Effector memory CD4-positive, alpha-beta T cell (primary cell): ENCODE results near the gene PRPF40A.
A peak's percentile ranks its signal among the peaks of the same experiment; 100 is the strongest.
"Not testable (repeated sequence)": the region's sequence is repeated elsewhere in the genome, so short reads cannot be mapped to it uniquely, and the experiment has no call there.

ENCODE experiments used
- DNase-seq, 3 donors: peaks; one replicate each; pipeline ENCODE4 v3.0.0-alpha.2; 2020
- H3K27ac ChIP-seq: 2 replicates; pipeline ENCODE4 v1.7.0; 2013; ENCODE audit warnings: mild to moderate bottlenecking, low read length, moderate library complexity; ENCODE audit not compliant: insufficient read depth, poor library complexity, severe bottlenecking
- H3K27me3 ChIP-seq: replicated peaks from 2 replicates; pipeline ENCODE4 v1.7.0; 2013; ENCODE audit warnings: mild to moderate bottlenecking, low read length; ENCODE audit not compliant: insufficient read depth, control insufficient read depth, poor library complexity, severe bottlenecking
- H3K36me3 ChIP-seq: 2 replicates; pipeline ENCODE4 v1.7.0; 2013; ENCODE audit warnings: mild to moderate bottlenecking, low read length, moderate library complexity; ENCODE audit not compliant: control insufficient read depth, insufficient read depth
- H3K4me1 ChIP-seq: 2 replicates; pipeline ENCODE4 v1.7.0; 2013; ENCODE audit warnings: low read length, mild to moderate bottlenecking; ENCODE audit not compliant: control insufficient read depth, insufficient read depth, poor library complexity, severe bottlenecking
- H3K4me3 ChIP-seq: 2 replicates; pipeline ENCODE4 v1.7.0; 2013; ENCODE audit warnings: low read length, low read depth, mild to moderate bottlenecking; ENCODE audit not compliant: insufficient read depth, poor library complexity, severe bottlenecking
- H3K9me3 ChIP-seq: 2 replicates; pipeline ENCODE4 v1.7.0; 2013; ENCODE audit warnings: mild to moderate bottlenecking, low read length, moderate library complexity; ENCODE audit not compliant: control insufficient read depth

Gene PRPF40A

DNA sequence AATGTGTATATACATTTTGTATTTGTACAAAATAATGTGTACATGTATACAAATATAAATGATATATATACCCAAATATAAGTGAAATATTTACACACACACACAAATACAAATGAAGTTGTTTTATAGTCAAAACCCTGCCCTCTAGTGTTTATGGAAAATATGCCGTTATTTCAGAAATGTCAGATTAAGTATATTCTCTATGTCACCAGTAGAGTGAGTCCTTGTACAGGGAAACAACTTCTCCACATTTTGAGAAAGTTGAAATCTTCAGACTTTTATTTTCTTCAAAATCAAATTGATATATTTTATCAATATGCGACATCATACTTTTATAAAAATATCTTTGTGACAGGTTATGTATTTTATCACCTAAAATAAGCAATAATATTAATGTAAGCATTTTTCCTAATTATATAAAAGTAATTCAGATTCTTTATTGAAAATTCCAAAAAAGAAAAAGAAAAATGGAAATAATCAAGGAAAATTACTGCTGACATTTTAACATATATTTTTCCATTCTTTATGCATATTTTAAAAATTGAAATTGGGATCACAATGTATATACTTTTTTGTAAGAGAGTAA lies 23.6 kb upstream of the PRPF40A start:
- Histone ChIP-seq H3K4me1 (no peaks in the 10 kb centered on the region), H3K4me3 (no peak overlapping the region), H3K36me3 (peaks cover 16% of the 10 kb centered on the region), H3K9me3 (no peaks in the 10 kb centered on the region), H3K27me3 (no peaks in the 10 kb centered on the region), H3K27ac (no peak overlapping the region)
- DNase-seq, result no peak

DNA sequence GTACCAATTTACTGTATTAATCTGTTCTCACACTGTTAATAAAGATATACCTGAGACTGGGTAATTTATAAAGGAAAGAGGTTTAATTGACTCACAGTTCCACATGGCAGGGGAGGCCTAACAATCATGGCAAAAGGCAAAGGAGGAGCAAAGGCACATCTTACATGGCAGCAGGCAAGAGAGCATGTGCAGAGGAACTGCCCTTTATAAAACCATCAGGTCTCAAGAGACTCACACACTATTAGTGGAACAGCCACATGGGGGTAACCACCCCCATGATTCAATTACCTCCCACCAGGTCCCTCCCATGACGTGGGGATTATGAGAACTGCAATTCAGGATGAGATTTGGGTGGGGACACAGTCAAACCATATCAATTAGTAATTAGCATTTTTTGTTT lies 22.4 kb upstream of the PRPF40A start:
- H3K36me3 ChIP-seq, result peaks cover 16% of the 10 kb centered on the region
- H3K9me3 ChIP-seq, DNase-seq, H3K27me3 ChIP-seq, H3K4me1 ChIP-seq, H3K27ac ChIP-seq, H3K4me3 ChIP-seq: not testable (repeated sequence)

DNA sequence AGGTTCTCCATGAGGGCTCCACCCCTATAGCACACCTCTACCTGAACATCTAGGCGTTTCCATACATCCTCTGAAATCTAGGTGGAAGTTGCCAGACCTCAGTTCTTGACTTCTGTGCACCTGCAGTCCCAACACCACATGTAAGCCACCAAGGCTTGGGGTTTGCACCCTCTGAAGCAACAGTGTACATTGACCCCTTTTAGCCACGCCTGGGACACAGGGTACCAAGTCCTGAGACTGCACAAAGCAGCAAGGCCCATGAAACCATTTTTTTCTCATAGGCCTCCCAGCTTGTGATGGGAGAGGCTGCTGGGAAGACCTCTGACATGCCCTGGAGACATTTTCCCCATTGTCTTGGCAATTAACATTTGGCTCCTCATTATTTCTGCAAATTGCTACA lies 21.2 kb upstream of the PRPF40A start:
- no peak overlapping the region for H3K4me3 ChIP-seq
- no peaks in the 10 kb centered on the region for H3K4me1 ChIP-seq
- H3K27ac ChIP-seq, result no peak overlapping the region
- no peaks in the 10 kb centered on the region for H3K27me3 ChIP-seq
- no peaks in the 10 kb centered on the region for H3K9me3 ChIP-seq
- no peak for DNase-seq
- peaks cover 16% of the 10 kb centered on the region for H3K36me3 ChIP-seq

DNA sequence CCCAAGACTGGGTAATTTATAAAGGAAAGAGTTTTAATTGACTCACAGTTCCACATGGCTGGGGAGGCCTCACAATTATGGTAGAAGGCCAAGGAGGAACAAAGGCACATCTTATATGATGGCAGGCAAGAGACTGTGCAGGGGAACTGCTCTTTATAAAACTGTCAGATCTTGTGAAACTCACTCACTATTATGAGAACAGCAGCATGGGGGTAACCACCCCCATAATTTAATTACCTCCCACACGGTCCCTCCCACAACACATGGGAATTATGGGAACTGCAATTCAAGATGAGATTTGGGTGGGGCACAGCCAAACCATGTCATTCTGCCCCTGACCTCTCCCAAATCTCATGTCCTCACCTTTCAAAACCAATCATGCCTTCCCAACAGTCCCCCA lies 20.2 kb upstream of the PRPF40A start:
- not testable (repeated sequence) for H3K27ac ChIP-seq, H3K9me3 ChIP-seq, H3K4me3 ChIP-seq, H3K27me3 ChIP-seq, H3K4me1 ChIP-seq, DNase-seq
- H3K36me3 ChIP-seq, result peaks cover 16% of the 10 kb centered on the region

DNA sequence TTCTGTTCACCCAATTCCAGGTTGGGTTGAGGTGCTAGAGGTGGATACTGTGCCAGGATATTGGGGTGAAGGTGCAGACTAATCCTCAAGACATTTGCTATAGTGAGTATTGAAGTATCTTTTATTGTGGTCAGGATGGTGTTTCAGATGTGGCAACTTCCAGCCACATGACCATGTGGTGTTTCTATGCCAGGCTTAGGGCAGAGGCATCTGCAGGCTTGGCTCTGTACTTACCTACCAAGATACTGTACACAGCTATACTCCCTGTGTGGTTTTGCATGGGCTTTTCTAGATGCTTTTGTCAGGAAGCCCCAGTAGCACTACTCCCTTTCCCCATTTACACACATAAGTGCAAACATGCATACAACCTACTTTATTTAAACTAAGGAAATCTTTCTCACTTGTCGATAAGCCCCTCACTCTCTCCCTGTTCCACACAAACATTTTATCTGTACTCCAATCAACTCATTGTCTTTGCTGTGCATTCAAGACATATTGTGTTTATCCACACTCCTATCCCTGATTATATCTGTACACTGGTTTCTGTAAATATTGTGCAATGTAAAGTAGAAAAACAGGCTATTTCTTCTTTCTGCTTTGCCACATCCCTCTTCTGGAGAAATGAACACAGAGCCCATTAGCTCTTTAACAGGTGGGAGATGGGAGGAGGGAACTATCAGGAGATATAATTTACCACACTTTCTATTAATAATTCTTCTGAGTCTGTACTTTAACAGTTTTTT lies 13.5 kb upstream of the PRPF40A start:
- Histone ChIP-seq H3K4me1 (peaks cover 21% of the 10 kb centered on the region), H3K27me3 (no peaks in the 10 kb centered on the region), H3K27ac (no peak overlapping the region), H3K9me3 (no peaks in the 10 kb centered on the region), H3K4me3 (no peak overlapping the region), H3K36me3 (no peaks in the 10 kb centered on the region)
- peak; percentile 45 to 49 (median 46) for DNase-seq

DNA sequence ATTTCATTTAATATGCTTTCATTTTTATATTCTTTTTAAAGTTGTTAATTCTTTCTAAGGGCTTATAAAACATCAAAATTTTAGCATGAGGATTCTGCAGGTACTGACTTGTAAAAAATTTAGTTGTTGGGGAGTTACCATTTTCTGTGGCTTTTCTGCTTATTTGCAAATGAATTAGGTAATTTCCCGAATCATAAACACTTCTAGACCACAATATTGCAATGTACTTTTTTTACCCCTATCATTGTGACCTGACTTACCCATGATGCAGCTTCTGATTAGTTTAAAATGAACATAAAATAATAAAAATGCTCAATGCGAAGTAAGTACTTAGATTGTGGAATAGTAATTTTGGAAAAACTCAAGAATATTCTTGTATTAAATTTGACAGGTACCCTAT lies 12.6 kb upstream of the PRPF40A start:
- no peak overlapping the region for H3K4me3 ChIP-seq
- peaks cover 21% of the 10 kb centered on the region for H3K4me1 ChIP-seq
- no peak for DNase-seq
- no peaks in the 10 kb centered on the region for H3K27me3 ChIP-seq
- no peaks in the 10 kb centered on the region for H3K36me3 ChIP-seq
- H3K9me3 ChIP-seq, result no peaks in the 10 kb centered on the region
- H3K27ac ChIP-seq, result no peak overlapping the region

DNA sequence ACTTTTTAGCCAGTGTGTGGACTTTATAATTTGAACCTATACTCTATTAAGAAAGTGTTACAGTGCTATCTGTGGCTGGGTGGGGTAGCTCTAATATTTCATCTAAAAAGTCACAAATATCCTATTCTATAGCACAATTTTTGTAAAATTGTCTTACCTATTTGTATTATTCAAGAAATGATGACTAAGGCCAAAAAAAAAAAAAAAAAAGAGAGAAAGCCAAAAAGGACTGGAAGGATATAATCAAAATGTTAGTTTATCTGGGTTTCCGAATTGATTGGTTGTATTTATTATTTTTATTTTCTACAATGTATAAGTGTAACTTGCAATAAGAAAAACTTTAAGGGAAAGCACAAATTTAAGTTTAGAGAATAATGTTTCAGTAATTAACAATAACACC lies 6.7 kb upstream of the PRPF40A start:
- H3K27ac ChIP-seq, result no peak overlapping the region
- DNase-seq, result no peak
- H3K4me3 ChIP-seq, result no peak overlapping the region
- H3K4me1 ChIP-seq, result peaks cover 4% of the 10 kb centered on the region
- no peaks in the 10 kb centered on the region for H3K27me3 ChIP-seq
- H3K36me3 ChIP-seq, result no peaks in the 10 kb centered on the region
- no peaks in the 10 kb centered on the region for H3K9me3 ChIP-seq

DNA sequence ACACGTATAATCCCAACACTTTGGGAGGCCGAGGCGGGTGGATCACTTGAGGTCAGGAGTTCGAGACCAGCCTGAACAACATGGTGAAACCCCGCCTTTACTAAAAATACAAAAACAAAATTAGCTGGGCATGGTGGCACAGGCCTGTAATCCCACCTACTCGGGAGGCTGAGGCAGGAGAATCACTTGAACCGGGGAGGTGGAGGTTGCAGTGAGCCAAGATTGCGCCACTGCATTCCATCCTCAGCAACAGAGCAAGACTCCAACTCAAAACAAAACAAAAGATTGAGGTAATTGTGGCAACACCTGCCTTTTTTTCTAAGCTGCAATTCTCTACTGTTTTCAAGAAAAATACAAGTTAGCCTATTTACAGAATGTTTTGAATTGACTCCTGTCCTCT lies 5.4 kb upstream of the PRPF40A start:
- not testable (repeated sequence) for H3K36me3 ChIP-seq, H3K27me3 ChIP-seq, H3K9me3 ChIP-seq, H3K27ac ChIP-seq, H3K4me1 ChIP-seq, DNase-seq, H3K4me3 ChIP-seq

DNA sequence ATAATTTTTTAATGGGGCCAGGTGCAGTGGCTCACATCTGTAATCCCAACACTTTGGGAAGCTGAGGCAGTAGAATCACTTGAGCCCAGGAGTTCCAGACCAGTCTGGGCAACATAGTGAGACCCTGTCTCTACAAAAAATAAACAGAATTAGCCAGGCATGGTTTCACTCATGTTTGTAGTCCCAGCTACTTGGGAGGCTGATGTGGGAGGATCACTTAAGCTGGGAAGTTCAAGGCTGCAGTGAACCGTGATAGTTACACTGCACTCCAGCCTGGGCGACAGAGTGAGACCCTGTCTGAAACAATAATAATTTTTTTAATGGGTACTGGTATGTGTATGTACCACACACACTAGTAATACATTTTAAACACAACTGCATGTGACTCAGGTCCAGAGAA lies 3.5 kb upstream of the PRPF40A start:
- Histone ChIP-seq H3K9me3 (no peaks in the 10 kb centered on the region), H3K27ac (no peak overlapping the region), H3K4me3 (no peak overlapping the region), H3K36me3 (no peaks in the 10 kb centered on the region), H3K4me1 (peaks cover 8% of the 10 kb centered on the region), H3K27me3 (no peaks in the 10 kb centered on the region)
- DNase-seq, result no peak

DNA sequence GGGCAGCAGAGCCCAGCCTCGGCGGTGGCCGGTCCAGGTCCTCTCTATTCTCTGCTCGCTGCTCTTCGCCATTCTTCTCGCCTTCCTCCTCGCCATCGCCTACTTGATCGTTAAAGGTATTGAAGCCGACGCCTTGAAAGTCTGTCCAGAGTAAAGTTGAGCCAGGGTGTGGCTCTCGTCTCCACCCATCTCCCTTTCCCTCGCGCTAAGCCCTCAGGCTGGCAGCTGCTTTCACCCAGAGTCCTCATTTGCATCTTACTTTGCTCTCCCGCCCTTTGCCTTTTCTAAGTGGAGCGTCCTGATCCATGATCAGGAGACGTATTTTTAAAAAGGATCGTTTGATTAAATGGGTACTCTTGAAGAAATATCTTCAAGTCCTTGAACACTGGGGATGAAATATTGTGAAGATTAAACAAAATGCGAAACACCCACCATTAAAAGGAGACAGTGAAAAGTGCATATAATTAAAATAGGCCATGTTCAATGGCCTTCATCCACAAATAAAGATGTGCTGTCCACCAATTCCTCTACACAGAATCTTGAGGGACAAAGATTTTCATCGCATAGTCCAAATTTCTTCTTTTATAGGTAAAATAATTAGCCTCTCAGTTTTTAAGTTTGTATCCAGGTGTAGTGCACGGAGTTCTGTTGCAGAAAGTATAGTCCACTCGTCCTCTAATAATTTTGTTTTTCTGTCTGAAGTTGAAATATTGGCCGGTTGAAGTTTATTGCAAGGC lies 1.8 kb upstream of the PRPF40A start:
- Histone ChIP-seq H3K27me3 (no peaks in the 10 kb centered on the region), H3K4me3 (peak overlapping the region; percentile 100), H3K36me3 (peaks cover 12% of the 10 kb centered on the region), H3K9me3 (no peaks in the 10 kb centered on the region), H3K27ac (peak overlapping the region; percentile 97), H3K4me1 (peaks cover 13% of the 10 kb centered on the region)
- no peak for DNase-seq
